ENCODE measurements around the gene GCG. TPM values are rescaled to one million over a fixed set of nuclear protein-coding genes. Genes with fewer than 3 reads are reported as not detected.

GCG gene
- total RNA-seq, result not detected
- long read RNA-seq, result 0 reads

- Histone ChIP-seq H3K4me3 (no peak within 1 kb of the TSS), H3K36me3 (no peaks in the 10 kb centered on the region), H3K4me1 (no peaks in the 10 kb centered on the region), H3K27ac (no peak within 1 kb of the TSS), H3K9me3 (no peaks in the 10 kb centered on the region), H3K27me3 (ENCODE audit: low read depth) (peaks cover 6% of the 10 kb centered on the region)
- intact Hi-C loops (cut with DNase I), result loop anchor here (10.0 kb wide), 1 partner anchor 153 kb away; no protein-coding TSS in a partner anchor
- DNase-seq (no peak), ATAC-seq (no peak)
- TF ChIP-seq CTCF (IDR thresholded peaks at IDR 0.05), result no peak
Observed at GRCh38 chr2:162152147-162152546, at the start of gene GCG. Gene GCG (minus strand): TSS chr2:162152247. CDS start chr2:162149178, 3,069 bp downstream.

- no peak overlapping the region for H3K4me3 ChIP-seq
- intact Hi-C loops (cut with DNase I), result no loop called here
- H3K36me3 ChIP-seq, result no peaks in the 10 kb centered on the region
- TF ChIP-seq CTCF (IDR thresholded peaks at IDR 0.05), result no peak
- no peak for ATAC-seq
- H3K9me3 ChIP-seq, result no peaks in the 10 kb centered on the region
- no peaks in the 10 kb centered on the region for H3K27me3 ChIP-seq (ENCODE audit: low read depth)
- H3K4me1 ChIP-seq, result no peaks in the 10 kb centered on the region
- no peak overlapping the region for H3K27ac ChIP-seq
- no peak for DNase-seq
Observed at GRCh38 chr2:162200636-162201035, 48.6 kb upstream of the GCG start.

GRCh38 chr2:162199913-162200312 lies 47.9 kb upstream of the GCG start:
- intact Hi-C loops (cut with DNase I), result no loop called here
- DNase-seq (no peak), ATAC-seq (no peak)
- Histone ChIP-seq H3K36me3 (no peaks in the 10 kb centered on the region), H3K27me3 (ENCODE audit: low read depth) (no peaks in the 10 kb centered on the region), H3K9me3 (no peaks in the 10 kb centered on the region), H3K4me1 (no peaks in the 10 kb centered on the region), H3K27ac (no peak overlapping the region), H3K4me3 (no peak overlapping the region)
- no peak for TF ChIP-seq CTCF (IDR thresholded peaks at IDR 0.05)

GRCh38 chr2:162198239-162198638 lies 46.2 kb upstream of the GCG start:
- no peak overlapping the region for H3K27ac ChIP-seq
- no peaks in the 10 kb centered on the region for H3K27me3 ChIP-seq (ENCODE audit: low read depth)
- H3K4me3 ChIP-seq, result no peak overlapping the region
- TF ChIP-seq CTCF (IDR thresholded peaks at IDR 0.05), result no peak
- no peaks in the 10 kb centered on the region for H3K4me1 ChIP-seq
- no peak for DNase-seq
- no peaks in the 10 kb centered on the region for H3K36me3 ChIP-seq
- intact Hi-C loops (cut with DNase I), result no loop called here
- H3K9me3 ChIP-seq, result no peaks in the 10 kb centered on the region
- ATAC-seq, result no peak

- no peak for TF ChIP-seq CTCF (IDR thresholded peaks at IDR 0.05)
- no peak overlapping the region for H3K4me3 ChIP-seq
- H3K4me1 ChIP-seq, result no peaks in the 10 kb centered on the region
- H3K36me3 ChIP-seq, result no peaks in the 10 kb centered on the region
- no peaks in the 10 kb centered on the region for H3K9me3 ChIP-seq
- no peak for DNase-seq
- no peak overlapping the region for H3K27ac ChIP-seq
- H3K27me3 ChIP-seq (ENCODE audit: low read depth), result no peaks in the 10 kb centered on the region
- intact Hi-C loops (cut with DNase I), result no loop called here
- no peak for ATAC-seq
Observed at GRCh38 chr2:162197069-162197825, 45.2 kb upstream of the GCG start.
